ENCODE measurements around the gene SLC6A4. TPM values are rescaled to one million over a fixed set of nuclear protein-coding genes. Genes with fewer than 3 reads are reported as not detected.

SLC6A4 gene
- total RNA-seq, 2 donors from 2014 or later, result 0.09 to 0.74 TPM

- no peaks in the 10 kb centered on the region for H3K9me3 ChIP-seq
- no peak for TF ChIP-seq CTCF (IDR thresholded peaks at IDR 0.05)
- no peak for TF ChIP-seq POLR2A (IDR thresholded peaks at IDR 0.05)
- TF ChIP-seq POLR2AphosphoS5 (IDR thresholded peaks at IDR 0.05), result no peak
- no peak overlapping the region for H3K4me3 ChIP-seq
- WGBS, result 100% methylated on average over 1 of the region's 1 CpG
- H3K36me3 ChIP-seq, result no peaks in the 10 kb centered on the region
- no peak overlapping the region for H3K27ac ChIP-seq
- H3K4me1 ChIP-seq (replicated peaks), result no peaks in the 10 kb centered on the region
- no peaks in the 10 kb centered on the region for H3K27me3 ChIP-seq (replicated peaks; ENCODE audit: insufficient read depth)
- DNase-seq (ENCODE audit: low spot score), result no peak
- intact Hi-C loops (cut with DNase I), result no loop called here
Observed at GRCh38 chr17:30186761-30187160, 48.7 kb downstream of the SLC6A4 start.

- Histone ChIP-seq H3K9me3 (no peaks in the 10 kb centered on the region), H3K4me1 (replicated peaks) (no peaks in the 10 kb centered on the region), H3K27ac (no peak overlapping the region), H3K27me3 (replicated peaks; ENCODE audit: insufficient read depth) (no peaks in the 10 kb centered on the region), H3K4me3 (no peak overlapping the region), H3K36me3 (no peaks in the 10 kb centered on the region)
- WGBS, result 92% methylated on average over 5 of the region's 5 CpGs
- intact Hi-C loops (cut with DNase I), result no loop called here
- no peak for TF ChIP-seq POLR2A (IDR thresholded peaks at IDR 0.05)
- no peak for DNase-seq (ENCODE audit: low spot score)
Observed at GRCh38 chr17:30176855-30177254, 58.6 kb downstream of the SLC6A4 start.

GRCh38 chr17:30174556-30174955 lies 60.9 kb downstream of the SLC6A4 start:
- no peak for TF ChIP-seq POLR2AphosphoS5 (IDR thresholded peaks at IDR 0.05)
- no peak for TF ChIP-seq CTCF (IDR thresholded peaks at IDR 0.05)
- no peak for TF ChIP-seq POLR2A (IDR thresholded peaks at IDR 0.05)
- no peaks in the 10 kb centered on the region for H3K27me3 ChIP-seq (replicated peaks; ENCODE audit: insufficient read depth)
- no peak overlapping the region for H3K4me3 ChIP-seq
- DNase-seq (ENCODE audit: low spot score), result no peak
- H3K36me3 ChIP-seq, result no peaks in the 10 kb centered on the region
- H3K4me1 ChIP-seq (replicated peaks), result no peaks in the 10 kb centered on the region
- H3K9me3 ChIP-seq, result no peaks in the 10 kb centered on the region
- WGBS, result 91% methylated on average over 1 of the region's 1 CpG
- H3K27ac ChIP-seq, result no peak overlapping the region
- intact Hi-C loops (cut with DNase I), result no loop called here

GRCh38 chr17:30173649-30174048 lies 61.8 kb downstream of the SLC6A4 start:
- H3K4me1 ChIP-seq (replicated peaks), result no peaks in the 10 kb centered on the region
- H3K4me3 ChIP-seq, result no peak overlapping the region
- no peaks in the 10 kb centered on the region for H3K27me3 ChIP-seq (replicated peaks; ENCODE audit: insufficient read depth)
- WGBS, result 70% methylated on average over 2 of the region's 2 CpGs
- H3K9me3 ChIP-seq, result no peaks in the 10 kb centered on the region
- no peaks in the 10 kb centered on the region for H3K36me3 ChIP-seq
- no peak for DNase-seq (ENCODE audit: low spot score)
- TF ChIP-seq POLR2A (IDR thresholded peaks at IDR 0.05) (no peak), POLR2AphosphoS5 (IDR thresholded peaks at IDR 0.05) (no peak), CTCF (IDR thresholded peaks at IDR 0.05) (no peak)
- intact Hi-C loops (cut with DNase I), result no loop called here
- no peak overlapping the region for H3K27ac ChIP-seq

- Histone ChIP-seq H3K4me1 (replicated peaks) (no peaks in the 10 kb centered on the region), H3K36me3 (no peaks in the 10 kb centered on the region), H3K9me3 (no peaks in the 10 kb centered on the region), H3K27me3 (replicated peaks; ENCODE audit: insufficient read depth) (no peaks in the 10 kb centered on the region), H3K27ac (no peak overlapping the region), H3K4me3 (no peak overlapping the region)
- no peak for DNase-seq (ENCODE audit: low spot score)
- TF ChIP-seq CTCF (IDR thresholded peaks at IDR 0.05), result no peak
- no peak for TF ChIP-seq POLR2AphosphoS5 (IDR thresholded peaks at IDR 0.05)
- no peak for TF ChIP-seq POLR2A (IDR thresholded peaks at IDR 0.05)
- intact Hi-C loops (cut with DNase I), result no loop called here
- 97% methylated on average over 1 of the region's 1 CpG for WGBS
Observed at GRCh38 chr17:30172560-30172959, 62.9 kb downstream of the SLC6A4 start.
